Retinal pigment epithelial cell (primary cell): Measurements from ENCODE around the gene DYNC2LI1.

ENCODE experiments used
- DNase-seq: peaks from one replicate; pipeline ENCODE4 v3.0.0-alpha.2; 2010; ENCODE audit warnings: low read depth
- H3K4me3 ChIP-seq: 2 replicates; pipeline ENCODE4 v1.5.1; 2011; ENCODE audit warnings: mild to moderate bottlenecking, low read length, control low read depth, moderate library complexity
- CTCF ChIP-seq: conservative IDR thresholded peaks from 2 replicates; pipeline ENCODE4 v1.5.1; 2011; ENCODE audit warnings: low read depth, low read length, control low read depth, inconsistent platforms

Gene DYNC2LI1

GRCh38 chr2:43787895-43788294, 14.1 kb downstream of the DYNC2LI1 start:
- no peak overlapping the region for H3K4me3 ChIP-seq
- no peak for DNase-seq
- TF ChIP-seq CTCF, result no peak

GRCh38 chr2:43788646-43789045, 14.8 kb downstream of the DYNC2LI1 start:
- TF ChIP-seq CTCF, result no peak
- no peak overlapping the region for H3K4me3 ChIP-seq
- no peak for DNase-seq

- H3K4me3 ChIP-seq, result no peak overlapping the region
- no peak for DNase-seq
- TF ChIP-seq CTCF, result no peak
These were observed 16.3 kb downstream of the DYNC2LI1 start for GRCh38 chr2:43790147-43790546.

GRCh38 chr2:43791035-43791765, 17.4 kb downstream of the DYNC2LI1 start:
- no peak for TF ChIP-seq CTCF
- DNase-seq, result no peak

GRCh38 chr2:43792653-43793052, 18.8 kb downstream of the DYNC2LI1 start:
- TF ChIP-seq CTCF, result no peak
- DNase-seq, result no peak
- H3K4me3 ChIP-seq, result no peak overlapping the region

More at GRCh38 chr2:43791035-43791765, 17.4 kb downstream of the DYNC2LI1 start:
- no peak overlapping the region for H3K4me3 ChIP-seq

- H3K4me3 ChIP-seq, result no peak overlapping the region
- no peak for DNase-seq
- no peak for TF ChIP-seq CTCF
These were observed 21.1 kb downstream of the DYNC2LI1 start for GRCh38 chr2:43794956-43795355.

GRCh38 chr2:43796206-43796605, 22.4 kb downstream of the DYNC2LI1 start:
- DNase-seq, result no peak
- TF ChIP-seq CTCF, result no peak
- H3K4me3 ChIP-seq, result no peak overlapping the region
